ENCODE results near the gene SLC22A1. TPM values are rescaled to one million over a fixed set of nuclear protein-coding genes. Genes with fewer than 3 reads are reported as not detected.

The SLC22A1 gene
- total RNA-seq, 1 donor from 2014 or later, result under 0.01 TPM

GRCh38 chr6:160202411-160202810 is 80.8 kb downstream of the SLC22A1 start:
- Histone ChIP-seq H3K27me3 (ENCODE audit: control insufficient read depth, insufficient read depth, low read length) (no peaks in the 10 kb centered on the region), H3K36me3 (ENCODE audit: control insufficient read depth, insufficient read depth, low read length) (no peaks in the 10 kb centered on the region), H3K4me3 (ENCODE audit: low read depth, low read length) (no peak overlapping the region)
- FAIRE-seq (no peak), DNase-seq (ENCODE audit: low read depth) (no peak)
- TF ChIP-seq CTCF (IDR thresholded peaks at IDR 0.05; ENCODE audit: insufficient read depth, low read length, severe bottlenecking), result no peak

- Histone ChIP-seq H3K27me3 (ENCODE audit: control insufficient read depth, insufficient read depth, low read length) (no peaks in the 10 kb centered on the region), H3K36me3 (ENCODE audit: control insufficient read depth, insufficient read depth, low read length) (no peaks in the 10 kb centered on the region), H3K4me3 (ENCODE audit: low read depth, low read length) (no peak overlapping the region)
- FAIRE-seq (no peak), DNase-seq (ENCODE audit: low read depth) (no peak)
- TF ChIP-seq CTCF (IDR thresholded peaks at IDR 0.05; ENCODE audit: insufficient read depth, low read length, severe bottlenecking), result no peak
These were observed 81.5 kb downstream of the SLC22A1 start for GRCh38 chr6:160203076-160203475.

GRCh38 chr6:160203522-160203921 is 81.9 kb downstream of the SLC22A1 start:
- Histone ChIP-seq H3K36me3 (ENCODE audit: control insufficient read depth, insufficient read depth, low read length) (no peaks in the 10 kb centered on the region), H3K4me3 (ENCODE audit: low read depth, low read length) (no peak overlapping the region), H3K27me3 (ENCODE audit: control insufficient read depth, insufficient read depth, low read length) (no peaks in the 10 kb centered on the region)
- no peak for TF ChIP-seq CTCF (IDR thresholded peaks at IDR 0.05; ENCODE audit: insufficient read depth, low read length, severe bottlenecking)
- FAIRE-seq, result no peak
- no peak for DNase-seq (ENCODE audit: low read depth)

- no peak for DNase-seq (ENCODE audit: low read depth)
- no peak overlapping the region for H3K4me3 ChIP-seq (ENCODE audit: low read depth, low read length)
These were observed 82.3 kb downstream of the SLC22A1 start for GRCh38 chr6:160203953-160204352.

GRCh38 chr6:160204710-160205109 is 83.1 kb downstream of the SLC22A1 start:
- DNase-seq (ENCODE audit: low read depth) (no peak), FAIRE-seq (no peak)
- no peaks in the 10 kb centered on the region for H3K36me3 ChIP-seq (ENCODE audit: control insufficient read depth, insufficient read depth, low read length)
- H3K27me3 ChIP-seq (ENCODE audit: control insufficient read depth, insufficient read depth, low read length), result no peaks in the 10 kb centered on the region
- no peak overlapping the region for H3K4me3 ChIP-seq (ENCODE audit: low read depth, low read length)
- no peak for TF ChIP-seq CTCF (IDR thresholded peaks at IDR 0.05; ENCODE audit: insufficient read depth, low read length, severe bottlenecking)

More at GRCh38 chr6:160203953-160204352, 82.3 kb downstream of the SLC22A1 start:
- Histone ChIP-seq H3K27me3 (ENCODE audit: control insufficient read depth, insufficient read depth, low read length) (no peaks in the 10 kb centered on the region), H3K36me3 (ENCODE audit: control insufficient read depth, insufficient read depth, low read length) (no peaks in the 10 kb centered on the region)
- FAIRE-seq, result no peak
- TF ChIP-seq CTCF (IDR thresholded peaks at IDR 0.05; ENCODE audit: insufficient read depth, low read length, severe bottlenecking), result no peak

GRCh38 chr6:160207618-160208017 is 86.0 kb downstream of the SLC22A1 start:
- FAIRE-seq (no peak), DNase-seq (ENCODE audit: low read depth) (no peak)
- no peaks in the 10 kb centered on the region for H3K36me3 ChIP-seq (ENCODE audit: control insufficient read depth, insufficient read depth, low read length)
- no peaks in the 10 kb centered on the region for H3K27me3 ChIP-seq (ENCODE audit: control insufficient read depth, insufficient read depth, low read length)
- TF ChIP-seq CTCF (IDR thresholded peaks at IDR 0.05; ENCODE audit: insufficient read depth, low read length, severe bottlenecking), result no peak
- no peak overlapping the region for H3K4me3 ChIP-seq (ENCODE audit: low read depth, low read length)

Data from bronchial epithelial cell (primary cell).